Measurements from ENCODE around the gene VCAM1. TPM values are rescaled to one million over a fixed set of nuclear protein-coding genes. Genes with fewer than 3 reads are reported as not detected.

Gene VCAM1
- total RNA-seq, 1 donor from 2014 or later: not detected

DNA sequence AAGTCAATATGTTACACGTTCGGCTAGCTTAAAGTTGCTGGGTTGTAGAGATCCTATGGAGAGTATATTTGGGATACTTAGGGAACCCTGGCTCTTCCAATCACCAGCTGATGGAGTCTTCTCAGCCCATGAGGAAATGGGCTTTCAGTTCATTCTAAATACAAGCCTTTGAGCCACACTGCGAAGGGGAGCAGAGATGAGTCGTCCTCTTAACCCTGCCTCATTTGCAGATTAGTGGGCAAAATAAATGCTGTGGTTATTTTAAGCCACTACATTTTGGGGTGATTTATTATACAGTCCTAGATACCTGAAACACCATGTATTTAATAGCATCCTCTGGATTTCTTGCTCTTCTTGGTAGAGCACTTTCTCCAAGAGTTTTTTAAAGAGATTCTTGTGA, 19.0 kb upstream of the VCAM1 start:
- TF ChIP-seq, protein P1, sequence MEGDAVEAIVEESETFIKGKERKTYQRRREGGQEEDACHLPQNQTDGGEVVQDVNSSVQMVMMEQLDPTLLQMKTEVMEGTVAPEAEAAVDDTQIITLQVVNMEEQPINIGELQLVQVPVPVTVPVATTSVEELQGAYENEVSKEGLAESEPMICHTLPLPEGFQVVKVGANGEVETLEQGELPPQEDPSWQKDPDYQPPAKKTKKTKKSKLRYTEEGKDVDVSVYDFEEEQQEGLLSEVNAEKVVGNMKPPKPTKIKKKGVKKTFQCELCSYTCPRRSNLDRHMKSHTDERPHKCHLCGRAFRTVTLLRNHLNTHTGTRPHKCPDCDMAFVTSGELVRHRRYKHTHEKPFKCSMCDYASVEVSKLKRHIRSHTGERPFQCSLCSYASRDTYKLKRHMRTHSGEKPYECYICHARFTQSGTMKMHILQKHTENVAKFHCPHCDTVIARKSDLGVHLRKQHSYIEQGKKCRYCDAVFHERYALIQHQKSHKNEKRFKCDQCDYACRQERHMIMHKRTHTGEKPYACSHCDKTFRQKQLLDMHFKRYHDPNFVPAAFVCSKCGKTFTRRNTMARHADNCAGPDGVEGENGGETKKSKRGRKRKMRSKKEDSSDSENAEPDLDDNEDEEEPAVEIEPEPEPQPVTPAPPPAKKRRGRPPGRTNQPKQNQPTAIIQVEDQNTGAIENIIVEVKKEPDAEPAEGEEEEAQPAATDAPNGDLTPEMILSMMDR (IDR thresholded peaks at IDR 0.05; ENCODE audit: unreplicated experiment): no peak
- H3K4me3 Mint-ChIP-seq (ENCODE audit: unreplicated experiment): no peak overlapping the region
- DNase-seq (ENCODE audit: low spot score): no peak
- no peak overlapping the region for H3K27ac Mint-ChIP-seq (ENCODE audit: unreplicated experiment)
- no peaks in the 10 kb centered on the region for H3K9me3 Mint-ChIP-seq (ENCODE audit: unreplicated experiment)
- no peaks in the 10 kb centered on the region for H3K4me1 Mint-ChIP-seq (ENCODE audit: unreplicated experiment)
- no peaks in the 10 kb centered on the region for H3K27me3 Mint-ChIP-seq (ENCODE audit: unreplicated experiment)
- H3K36me3 Mint-ChIP-seq (ENCODE audit: low read depth, unreplicated experiment): no peaks in the 10 kb centered on the region

DNA sequence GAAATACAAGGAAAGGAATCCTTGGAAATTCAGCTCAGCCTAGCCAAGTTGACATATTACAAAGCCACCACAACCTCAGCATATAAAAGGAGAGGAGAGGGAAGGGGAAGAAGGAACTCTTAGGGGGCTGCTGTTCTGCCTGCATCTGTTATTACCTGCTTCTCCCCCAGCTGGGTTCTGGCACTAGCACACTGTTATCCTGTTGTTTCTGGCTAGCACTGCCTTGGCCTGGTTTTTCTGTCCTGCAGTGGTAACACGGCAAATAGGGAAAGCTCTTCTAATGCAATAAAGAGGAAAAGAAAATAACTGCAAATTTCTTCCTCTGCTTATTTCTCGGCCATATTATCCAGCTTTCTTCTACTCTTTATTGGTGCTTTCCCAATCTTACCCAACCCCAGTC, 16.5 kb upstream of the VCAM1 start:
- Mint-ChIP-seq H3K27me3 (ENCODE audit: unreplicated experiment) (no peaks in the 10 kb centered on the region), H3K27ac (ENCODE audit: unreplicated experiment) (no peak overlapping the region), H3K9me3 (ENCODE audit: unreplicated experiment) (no peaks in the 10 kb centered on the region), H3K4me1 (ENCODE audit: unreplicated experiment) (no peaks in the 10 kb centered on the region), H3K36me3 (ENCODE audit: low read depth, unreplicated experiment) (no peaks in the 10 kb centered on the region), H3K4me3 (ENCODE audit: unreplicated experiment) (no peak overlapping the region)
- no peak for DNase-seq (ENCODE audit: low spot score)
- TF ChIP-seq, protein P1 (IDR thresholded peaks at IDR 0.05; ENCODE audit: unreplicated experiment): no peak

DNA sequence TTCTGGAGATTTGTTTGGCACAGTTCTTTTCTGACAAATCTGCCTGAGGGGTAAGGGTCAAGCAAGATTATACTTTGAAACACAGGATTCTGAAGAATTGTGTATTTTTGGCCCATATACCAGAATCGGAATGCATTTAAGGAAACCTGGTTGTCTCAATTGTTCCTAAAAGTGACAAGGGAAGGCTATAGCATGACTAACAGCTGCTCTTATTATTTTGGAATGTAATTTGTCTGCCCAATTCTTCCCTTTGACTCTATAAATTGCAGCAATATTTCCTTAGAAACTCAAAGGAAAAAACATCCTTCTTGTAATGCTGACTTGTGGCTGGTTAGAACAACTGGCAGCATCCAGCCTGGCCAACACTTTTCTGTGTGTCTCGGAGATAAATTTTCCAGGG, 15.8 kb upstream of the VCAM1 start:
- H3K27me3 Mint-ChIP-seq (ENCODE audit: unreplicated experiment): no peaks in the 10 kb centered on the region
- TF ChIP-seq, protein P1 (IDR thresholded peaks at IDR 0.05; ENCODE audit: unreplicated experiment): no peak
- no peak overlapping the region for H3K4me3 Mint-ChIP-seq (ENCODE audit: unreplicated experiment)
- H3K36me3 Mint-ChIP-seq (ENCODE audit: low read depth, unreplicated experiment): no peaks in the 10 kb centered on the region
- DNase-seq (ENCODE audit: low spot score): no peak
- H3K4me1 Mint-ChIP-seq (ENCODE audit: unreplicated experiment): no peaks in the 10 kb centered on the region
- no peak overlapping the region for H3K27ac Mint-ChIP-seq (ENCODE audit: unreplicated experiment)
- H3K9me3 Mint-ChIP-seq (ENCODE audit: unreplicated experiment): no peaks in the 10 kb centered on the region

DNA sequence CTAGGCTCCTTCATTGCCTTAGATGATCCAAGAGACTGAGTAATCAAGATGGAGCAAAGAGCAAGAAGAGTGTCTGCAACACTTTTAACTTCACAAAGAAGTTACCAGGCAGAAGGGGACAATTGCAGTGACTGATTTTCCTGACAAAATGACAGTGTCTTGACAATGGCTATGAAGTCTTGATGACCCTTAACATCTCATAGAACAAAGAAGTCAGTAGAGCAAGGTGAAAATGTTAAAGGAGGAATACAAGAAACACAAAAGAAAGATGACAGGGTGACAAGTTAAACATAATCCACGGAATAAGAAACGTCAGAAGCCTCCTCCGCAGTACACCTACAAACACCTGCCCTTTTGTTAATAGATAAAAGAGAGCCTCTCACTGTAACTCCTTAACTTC, 15.1 kb upstream of the VCAM1 start:
- Mint-ChIP-seq H3K4me3 (ENCODE audit: unreplicated experiment) (no peak overlapping the region), H3K36me3 (ENCODE audit: low read depth, unreplicated experiment) (no peaks in the 10 kb centered on the region), H3K9me3 (ENCODE audit: unreplicated experiment) (no peaks in the 10 kb centered on the region), H3K27ac (ENCODE audit: unreplicated experiment) (no peak overlapping the region), H3K4me1 (ENCODE audit: unreplicated experiment) (no peaks in the 10 kb centered on the region), H3K27me3 (ENCODE audit: unreplicated experiment) (no peaks in the 10 kb centered on the region)
- TF ChIP-seq, protein P1 (IDR thresholded peaks at IDR 0.05; ENCODE audit: unreplicated experiment): no peak
- no peak for DNase-seq (ENCODE audit: low spot score)

DNA sequence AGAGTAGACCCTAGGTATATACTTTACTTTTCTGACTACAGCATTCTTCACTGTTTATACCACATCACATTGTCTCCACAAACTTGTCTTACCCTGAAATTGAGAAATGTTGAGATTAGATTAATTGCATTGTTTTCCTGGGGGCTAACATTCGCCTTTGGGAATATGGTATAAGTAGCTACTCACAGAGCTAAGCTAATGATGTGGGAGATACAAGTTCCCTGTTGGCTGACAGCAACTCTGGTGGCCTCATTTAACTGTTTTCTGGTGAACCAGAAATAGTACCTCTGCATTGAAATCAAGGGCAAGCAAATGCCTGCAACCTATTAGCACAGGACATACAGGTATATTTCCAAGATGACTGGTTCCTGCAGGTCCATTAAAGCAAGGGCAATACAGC, 13.2 kb upstream of the VCAM1 start:
- no peak overlapping the region for H3K27ac Mint-ChIP-seq (ENCODE audit: unreplicated experiment)

More for the DNA sequence above, 13.2 kb upstream of the VCAM1 start:
- no peaks in the 10 kb centered on the region for H3K9me3 Mint-ChIP-seq (ENCODE audit: unreplicated experiment)
- H3K4me1 Mint-ChIP-seq (ENCODE audit: unreplicated experiment): no peaks in the 10 kb centered on the region
- no peaks in the 10 kb centered on the region for H3K36me3 Mint-ChIP-seq (ENCODE audit: low read depth, unreplicated experiment)
- H3K4me3 Mint-ChIP-seq (ENCODE audit: unreplicated experiment): no peak overlapping the region
- TF ChIP-seq, protein P1 (IDR thresholded peaks at IDR 0.05; ENCODE audit: unreplicated experiment): no peak
- H3K27me3 Mint-ChIP-seq (ENCODE audit: unreplicated experiment): no peaks in the 10 kb centered on the region
- DNase-seq (ENCODE audit: low spot score): no peak

Measured in endothelial cell (in vitro differentiated cells).